ENCODE measurements around the gene ETV3L.

DNA sequence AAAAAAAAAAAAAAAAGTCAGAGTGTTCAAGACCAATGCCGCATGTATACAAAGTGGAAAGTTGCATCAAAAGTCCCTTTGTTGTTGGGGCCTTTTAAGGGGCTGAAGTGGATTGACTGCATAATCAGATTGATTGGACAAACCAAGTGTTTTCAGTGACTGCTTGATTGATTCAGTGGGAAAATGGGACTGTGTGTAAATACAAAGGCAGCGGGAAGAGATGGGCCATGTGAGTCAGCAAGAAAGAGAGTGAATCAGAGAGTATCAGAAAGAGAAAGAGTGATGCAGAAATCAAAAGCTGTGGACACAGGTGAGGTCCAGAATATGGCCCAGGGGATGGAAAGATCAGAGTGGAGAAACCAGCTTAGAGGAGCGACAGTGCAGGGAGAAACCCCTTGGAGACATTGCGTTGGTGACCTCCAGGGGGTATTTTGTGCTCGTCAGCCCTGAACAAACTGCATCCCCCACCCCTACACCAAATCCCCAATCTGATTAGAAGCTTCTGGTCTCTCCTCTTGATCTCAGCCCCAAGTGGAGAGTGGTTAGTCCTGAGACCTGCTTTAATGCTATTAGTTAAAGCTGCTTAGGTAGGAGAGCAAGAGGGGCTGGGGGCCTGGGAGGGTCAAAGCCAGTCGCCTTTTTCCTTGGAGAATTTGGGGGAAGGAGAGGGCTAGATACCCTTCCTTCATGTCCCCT lies 5.1 kb upstream of the ETV3L start:
- TF ChIP-seq ZNF266 (tag by site-specific recombination; IDR thresholded peaks at IDR 0.05; ENCODE audit: low read depth) (no peak), ZNF654 (tag by site-specific recombination; IDR thresholded peaks at IDR 0.05; ENCODE audit: low read depth) (no peak), ZNF580 (tag by site-specific recombination; IDR thresholded peaks at IDR 0.05) (no peak), ZNF324 (tag by site-specific recombination; IDR thresholded peaks at IDR 0.05) (no peak), ZNF398 (tag by site-specific recombination; IDR thresholded peaks at IDR 0.05) (no peak), ZNF660 (tag by site-specific recombination; IDR thresholded peaks at IDR 0.05) (no peak)
- TF ChIP-seq, protein P1, sequence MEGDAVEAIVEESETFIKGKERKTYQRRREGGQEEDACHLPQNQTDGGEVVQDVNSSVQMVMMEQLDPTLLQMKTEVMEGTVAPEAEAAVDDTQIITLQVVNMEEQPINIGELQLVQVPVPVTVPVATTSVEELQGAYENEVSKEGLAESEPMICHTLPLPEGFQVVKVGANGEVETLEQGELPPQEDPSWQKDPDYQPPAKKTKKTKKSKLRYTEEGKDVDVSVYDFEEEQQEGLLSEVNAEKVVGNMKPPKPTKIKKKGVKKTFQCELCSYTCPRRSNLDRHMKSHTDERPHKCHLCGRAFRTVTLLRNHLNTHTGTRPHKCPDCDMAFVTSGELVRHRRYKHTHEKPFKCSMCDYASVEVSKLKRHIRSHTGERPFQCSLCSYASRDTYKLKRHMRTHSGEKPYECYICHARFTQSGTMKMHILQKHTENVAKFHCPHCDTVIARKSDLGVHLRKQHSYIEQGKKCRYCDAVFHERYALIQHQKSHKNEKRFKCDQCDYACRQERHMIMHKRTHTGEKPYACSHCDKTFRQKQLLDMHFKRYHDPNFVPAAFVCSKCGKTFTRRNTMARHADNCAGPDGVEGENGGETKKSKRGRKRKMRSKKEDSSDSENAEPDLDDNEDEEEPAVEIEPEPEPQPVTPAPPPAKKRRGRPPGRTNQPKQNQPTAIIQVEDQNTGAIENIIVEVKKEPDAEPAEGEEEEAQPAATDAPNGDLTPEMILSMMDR (tag by site-specific recombination; IDR thresholded peaks at IDR 0.05), result no peak
- TF ChIP-seq, protein P2, sequence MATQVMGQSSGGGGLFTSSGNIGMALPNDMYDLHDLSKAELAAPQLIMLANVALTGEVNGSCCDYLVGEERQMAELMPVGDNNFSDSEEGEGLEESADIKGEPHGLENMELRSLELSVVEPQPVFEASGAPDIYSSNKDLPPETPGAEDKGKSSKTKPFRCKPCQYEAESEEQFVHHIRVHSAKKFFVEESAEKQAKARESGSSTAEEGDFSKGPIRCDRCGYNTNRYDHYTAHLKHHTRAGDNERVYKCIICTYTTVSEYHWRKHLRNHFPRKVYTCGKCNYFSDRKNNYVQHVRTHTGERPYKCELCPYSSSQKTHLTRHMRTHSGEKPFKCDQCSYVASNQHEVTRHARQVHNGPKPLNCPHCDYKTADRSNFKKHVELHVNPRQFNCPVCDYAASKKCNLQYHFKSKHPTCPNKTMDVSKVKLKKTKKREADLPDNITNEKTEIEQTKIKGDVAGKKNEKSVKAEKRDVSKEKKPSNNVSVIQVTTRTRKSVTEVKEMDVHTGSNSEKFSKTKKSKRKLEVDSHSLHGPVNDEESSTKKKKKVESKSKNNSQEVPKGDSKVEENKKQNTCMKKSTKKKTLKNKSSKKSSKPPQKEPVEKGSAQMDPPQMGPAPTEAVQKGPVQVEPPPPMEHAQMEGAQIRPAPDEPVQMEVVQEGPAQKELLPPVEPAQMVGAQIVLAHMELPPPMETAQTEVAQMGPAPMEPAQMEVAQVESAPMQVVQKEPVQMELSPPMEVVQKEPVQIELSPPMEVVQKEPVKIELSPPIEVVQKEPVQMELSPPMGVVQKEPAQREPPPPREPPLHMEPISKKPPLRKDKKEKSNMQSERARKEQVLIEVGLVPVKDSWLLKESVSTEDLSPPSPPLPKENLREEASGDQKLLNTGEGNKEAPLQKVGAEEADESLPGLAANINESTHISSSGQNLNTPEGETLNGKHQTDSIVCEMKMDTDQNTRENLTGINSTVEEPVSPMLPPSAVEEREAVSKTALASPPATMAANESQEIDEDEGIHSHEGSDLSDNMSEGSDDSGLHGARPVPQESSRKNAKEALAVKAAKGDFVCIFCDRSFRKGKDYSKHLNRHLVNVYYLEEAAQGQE (tag by site-specific recombination; IDR thresholded peaks at IDR 0.05), result no peak

All from HEK293 (cell line).